Measurements from ENCODE around the gene SNX27.
"Not testable (repeated sequence)": the region's sequence is repeated elsewhere in the genome, so short reads cannot be mapped to it uniquely, and the experiment has no call there.

SNX27 gene

DNA sequence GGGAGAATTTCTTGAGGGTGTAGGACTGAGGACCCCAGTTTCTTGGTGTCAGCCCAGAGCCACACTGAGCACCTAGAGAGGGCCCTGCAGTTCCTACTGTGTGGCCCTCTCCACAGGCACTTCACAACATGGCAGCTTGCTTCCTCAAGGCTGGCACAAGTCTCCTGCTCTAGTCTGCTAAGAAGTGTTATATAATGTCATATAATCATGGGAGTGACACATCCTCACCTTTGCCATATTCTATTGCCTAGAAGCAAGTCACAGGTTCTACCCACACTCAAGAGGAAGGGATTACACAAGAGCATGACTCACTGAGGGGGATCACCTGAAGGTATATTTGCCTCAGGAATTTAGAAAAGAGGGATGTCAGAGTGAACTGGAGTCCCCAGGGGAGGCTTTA lies 5.5 kb upstream of the SNX27 start:
- no peak for DNase-seq

DNA sequence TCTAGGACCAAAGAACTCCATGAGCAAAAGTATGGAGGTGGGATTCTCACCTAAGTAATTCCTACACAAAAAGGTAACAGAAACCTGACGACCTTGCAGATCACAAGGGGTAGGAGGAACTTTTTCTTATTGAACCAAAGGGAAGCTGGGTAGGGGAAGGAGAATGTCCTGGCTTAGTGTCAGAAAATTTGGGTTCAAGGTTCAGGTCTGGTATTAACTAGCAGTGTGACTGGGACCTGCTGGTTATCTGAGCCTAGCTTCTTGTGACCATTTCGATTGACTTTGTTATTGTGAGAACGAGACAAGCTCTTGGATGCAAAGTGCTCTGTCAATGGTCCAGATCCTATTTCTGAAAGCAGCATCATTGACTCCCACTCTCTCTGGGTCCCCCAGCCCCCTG lies 5.0 kb upstream of the SNX27 start:
- no peak for DNase-seq

DNA sequence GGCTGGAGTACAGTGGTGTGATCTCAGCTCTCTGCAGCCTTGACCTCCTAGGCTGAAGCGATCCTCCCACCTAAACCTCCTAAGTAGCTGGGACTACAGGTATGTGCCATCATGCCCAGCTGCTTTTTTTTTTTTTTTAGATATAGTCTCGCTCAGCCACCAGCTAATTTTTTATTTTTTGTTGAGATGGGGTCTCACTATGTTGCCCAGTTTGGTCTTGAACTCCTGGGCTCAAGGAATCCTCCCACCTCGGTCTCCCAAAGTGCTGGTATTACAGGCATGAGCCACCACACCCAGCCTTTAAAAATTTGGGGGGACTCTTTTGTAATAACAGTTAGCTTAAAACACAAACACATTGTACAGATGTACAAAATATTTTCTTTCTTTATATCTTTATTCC lies 1.7 kb upstream of the SNX27 start:
- DNase-seq: no peak

DNA sequence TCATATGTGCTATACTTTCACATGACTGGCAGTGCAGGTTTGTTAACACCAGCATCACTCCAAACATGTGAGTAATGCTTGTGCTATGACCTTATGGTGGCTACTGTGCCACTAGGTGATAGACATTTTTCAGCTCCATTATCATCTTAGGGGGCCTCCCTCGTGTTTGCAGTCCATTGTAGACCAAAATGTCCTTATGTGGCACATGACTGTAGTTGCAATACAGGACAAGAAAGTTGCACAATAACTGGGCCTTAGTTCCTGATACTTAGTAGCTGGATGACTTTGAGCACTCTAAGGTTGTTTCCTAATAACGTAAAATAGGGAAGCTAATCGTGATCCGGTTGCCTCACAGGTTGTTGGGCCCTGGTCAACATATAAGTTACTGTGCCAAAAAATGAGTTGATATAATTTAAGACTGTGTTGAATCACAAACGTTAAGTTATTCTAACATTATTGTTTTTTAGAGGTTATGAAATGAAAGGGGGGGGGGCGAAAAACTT lies 511 bp upstream of the SNX27 start:
- no peak for DNase-seq

DNA sequence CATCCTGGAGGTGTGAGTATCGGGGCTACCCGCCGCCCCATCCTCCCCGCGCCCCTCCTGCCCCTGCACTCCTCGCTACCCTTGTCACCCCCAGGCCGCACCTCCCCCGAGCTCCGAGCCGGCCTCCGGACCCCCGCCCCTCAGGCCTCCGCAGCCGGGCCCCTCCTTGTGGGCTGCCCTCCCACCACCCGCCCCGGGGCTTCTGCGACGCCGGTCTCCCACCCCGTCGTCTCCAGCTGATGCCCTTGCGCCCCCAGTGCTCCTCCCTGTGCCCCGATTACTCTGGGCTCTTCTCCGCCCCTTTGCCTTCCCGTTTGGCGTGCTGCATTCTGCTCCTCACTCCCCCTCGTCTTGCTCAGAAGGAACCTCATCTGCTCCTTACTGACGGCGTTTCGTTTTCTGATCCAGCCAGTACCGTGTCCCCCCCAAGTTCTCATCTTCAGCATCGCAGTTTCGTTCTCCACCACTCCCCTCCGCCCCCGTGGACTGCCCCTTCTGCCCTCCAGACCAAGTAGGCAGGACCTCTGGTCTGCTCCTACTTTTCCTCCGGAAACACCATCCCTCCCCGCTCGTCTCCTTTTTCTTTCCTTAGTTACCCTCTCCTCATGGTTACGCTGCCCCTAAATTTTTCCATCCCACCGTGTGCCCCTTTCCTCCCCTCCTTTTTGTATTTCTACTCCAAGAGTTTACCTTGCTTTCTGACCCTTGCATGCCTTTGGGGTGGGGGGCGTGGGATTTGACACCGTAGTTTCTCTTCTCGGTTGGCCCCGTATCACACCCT lies 841 bp downstream of the SNX27 start:
- DNase-seq: no peak

DNA sequence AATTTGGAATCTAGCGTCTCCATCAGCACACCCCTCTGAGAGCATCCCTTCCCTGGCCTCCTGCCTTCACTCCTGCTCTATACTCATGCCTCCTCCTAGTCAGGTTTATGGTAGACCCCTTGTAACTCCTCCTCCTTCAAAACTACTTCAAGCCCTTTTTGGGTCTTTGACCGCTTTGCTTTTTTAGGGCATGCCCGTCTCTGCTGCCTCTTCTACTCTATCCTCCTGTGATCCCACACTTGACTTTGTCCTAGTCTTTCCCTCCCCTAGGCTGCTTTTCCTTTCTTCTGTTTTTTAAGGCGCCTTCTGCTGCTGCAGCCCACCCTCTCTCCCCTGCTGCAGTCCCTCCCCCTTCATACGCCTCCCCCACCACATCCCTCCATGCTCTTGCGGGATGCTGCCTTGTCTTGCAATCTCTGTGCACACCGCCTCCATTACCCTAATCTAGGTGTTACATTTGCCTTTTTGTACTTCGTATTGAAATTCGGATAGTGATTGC lies 1.5 kb downstream of the SNX27 start:
- no peak for DNase-seq

DNA sequence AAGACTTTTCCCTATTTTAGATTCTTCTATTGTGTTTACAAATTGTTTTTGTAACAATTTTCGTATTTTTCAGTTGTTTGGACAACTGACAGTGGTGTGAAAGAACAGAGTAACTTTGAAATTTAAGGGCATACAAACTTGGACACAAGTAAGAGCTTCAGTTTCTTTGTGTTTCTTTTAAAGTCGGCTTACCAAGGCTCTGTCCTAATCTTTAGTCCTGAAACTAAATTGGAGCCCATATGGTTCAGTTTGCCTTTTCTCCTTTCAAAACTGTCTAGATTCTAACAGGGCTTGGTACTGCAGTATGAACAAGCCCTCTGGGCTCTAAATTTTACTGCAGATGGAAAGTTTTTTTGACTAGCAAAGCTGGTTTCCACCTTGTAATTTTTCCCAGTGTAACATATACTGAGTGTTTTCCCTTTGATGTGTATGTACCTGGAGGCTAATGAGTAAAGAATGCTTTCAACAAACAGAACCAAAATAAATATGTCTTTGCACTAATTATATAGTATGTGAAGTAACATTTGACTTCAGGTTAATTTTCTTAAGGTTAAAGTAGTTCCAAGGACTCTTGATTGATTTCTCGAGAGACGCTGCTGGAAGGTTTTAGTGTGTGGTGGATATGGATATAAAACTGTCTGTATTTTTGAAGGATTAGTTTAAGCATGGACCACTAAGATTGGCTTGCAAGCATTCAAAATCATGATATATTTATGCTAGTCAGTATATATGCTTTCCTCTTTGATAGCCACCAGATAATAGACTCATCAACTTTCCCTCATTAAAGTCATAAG lies 4.1 kb downstream of the SNX27 start:
- no peak for DNase-seq

DNA sequence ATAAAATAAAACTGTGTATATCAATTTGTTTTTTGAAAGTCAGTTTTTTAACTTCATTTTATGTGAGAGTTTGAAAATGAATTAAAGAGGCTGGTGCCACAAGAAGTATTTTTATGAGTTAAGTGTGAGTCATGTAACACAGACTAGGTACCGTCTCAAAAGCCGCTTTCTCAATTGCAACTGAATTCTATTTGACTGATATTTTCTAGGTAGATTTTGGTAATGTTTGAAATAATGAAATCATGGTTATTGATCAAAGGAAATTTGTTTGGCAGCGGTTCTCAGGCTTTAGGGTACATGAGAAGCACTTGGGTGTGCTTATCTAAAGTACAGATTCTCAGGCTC lies 4.6 kb downstream of the SNX27 start:
- DNase-seq: no peak

DNA sequence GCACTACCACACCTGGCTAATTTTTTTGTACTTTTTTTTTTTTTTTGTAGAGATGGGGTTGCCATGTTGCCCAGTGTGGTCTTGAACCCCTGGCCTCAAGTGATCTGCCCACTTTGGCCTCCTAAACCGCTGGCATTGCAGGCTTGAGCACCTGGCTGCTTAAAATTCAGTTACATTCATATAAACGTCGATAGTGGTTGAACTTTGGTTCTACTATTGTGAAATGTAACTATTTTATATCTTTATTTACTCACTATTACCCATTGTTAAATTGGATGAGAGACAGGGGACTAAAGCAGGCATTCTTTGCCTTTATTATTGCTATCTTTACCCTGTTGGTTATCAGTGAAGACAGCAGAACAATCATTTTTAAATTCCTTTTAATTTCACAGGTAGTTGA lies 6.2 kb downstream of the SNX27 start:
- DNase-seq: no peak

DNA sequence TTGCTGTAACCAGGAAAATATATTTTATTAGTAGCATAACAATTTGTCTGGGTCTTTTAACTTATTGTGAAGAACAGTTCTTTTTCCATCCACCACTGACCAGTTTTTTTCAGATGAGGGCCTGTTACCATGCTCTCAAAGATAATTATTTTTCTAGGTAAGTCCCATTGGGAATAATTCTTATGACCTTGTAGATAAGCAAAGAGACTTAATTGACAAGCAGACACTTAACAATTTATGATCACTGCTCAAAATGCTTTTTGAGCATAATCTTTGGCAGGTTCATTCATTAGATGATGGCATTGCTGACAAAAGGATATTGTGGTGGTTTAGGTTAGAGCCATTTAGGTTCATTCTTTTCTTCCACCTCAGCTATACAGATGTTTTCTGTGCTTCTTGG lies 6.6 kb downstream of the SNX27 start:
- no peak for DNase-seq

DNA sequence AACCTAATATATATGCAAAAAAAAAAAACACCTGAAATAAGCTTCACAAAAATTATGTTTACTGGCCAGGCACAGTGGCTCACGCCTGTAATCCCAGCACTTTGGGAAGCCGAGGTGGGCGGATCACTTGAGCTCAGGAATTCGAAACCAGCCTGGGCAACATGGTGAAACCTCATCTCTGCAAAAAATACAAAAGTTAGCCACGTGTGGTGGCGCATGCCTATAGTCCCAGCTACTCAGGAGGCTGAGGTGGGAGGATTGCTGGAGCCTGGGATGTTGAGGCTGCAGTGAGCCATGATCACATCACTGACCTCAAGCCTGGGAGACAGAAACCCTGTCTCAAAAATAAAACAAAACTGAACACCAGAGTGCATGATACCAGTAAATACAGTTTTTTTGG lies 7.1 kb downstream of the SNX27 start:
- DNase-seq: not testable (repeated sequence)

DNA sequence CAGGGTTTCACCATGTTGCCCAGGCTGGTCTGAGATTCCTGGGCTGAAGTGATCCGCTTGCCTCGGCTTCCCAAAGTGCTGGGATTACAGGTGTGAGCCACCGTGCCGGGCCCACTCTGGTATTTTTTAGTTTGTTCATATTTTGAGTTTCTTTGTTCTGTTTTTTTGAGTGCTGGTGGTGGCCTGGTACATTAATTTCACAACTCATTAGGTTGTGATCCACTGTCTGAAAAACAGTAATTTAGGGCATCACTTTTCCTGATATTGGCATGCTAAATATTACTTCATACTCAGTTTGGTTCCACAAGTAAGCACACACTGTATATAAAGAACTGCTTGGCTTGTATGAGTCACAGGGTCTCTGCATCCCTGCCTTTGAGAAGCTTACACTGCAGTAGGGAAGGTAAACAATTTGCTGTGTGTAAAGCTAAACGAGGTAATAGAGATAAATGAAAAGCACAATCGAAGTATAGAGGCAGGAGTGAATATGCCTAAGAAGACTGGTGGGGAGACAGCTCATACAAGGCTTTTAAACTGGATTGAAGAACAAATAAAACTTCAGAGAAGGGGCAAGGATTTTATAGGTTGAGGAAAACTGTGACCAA lies 7.7 kb downstream of the SNX27 start:
- DNase-seq: no peak

DNA sequence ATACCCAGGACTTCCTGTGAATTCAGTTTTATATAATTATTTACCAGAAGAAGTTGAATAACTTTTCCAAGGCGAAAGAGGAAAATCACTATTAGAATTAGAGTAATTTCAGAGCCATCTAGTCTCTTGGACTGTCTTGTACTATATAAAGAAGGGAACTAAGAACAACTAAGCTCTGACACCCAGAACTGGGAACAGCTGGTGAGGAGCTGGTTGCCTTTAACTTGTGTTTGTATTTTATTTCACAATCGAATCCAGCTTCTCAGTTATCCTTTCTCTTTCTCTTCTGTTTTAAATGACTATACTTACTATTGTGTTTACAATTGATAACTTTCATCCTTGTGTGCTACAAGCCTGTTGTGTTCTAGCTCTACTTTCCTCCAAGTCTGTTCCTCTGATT lies 8.4 kb downstream of the SNX27 start:
- DNase-seq: no peak

DNA sequence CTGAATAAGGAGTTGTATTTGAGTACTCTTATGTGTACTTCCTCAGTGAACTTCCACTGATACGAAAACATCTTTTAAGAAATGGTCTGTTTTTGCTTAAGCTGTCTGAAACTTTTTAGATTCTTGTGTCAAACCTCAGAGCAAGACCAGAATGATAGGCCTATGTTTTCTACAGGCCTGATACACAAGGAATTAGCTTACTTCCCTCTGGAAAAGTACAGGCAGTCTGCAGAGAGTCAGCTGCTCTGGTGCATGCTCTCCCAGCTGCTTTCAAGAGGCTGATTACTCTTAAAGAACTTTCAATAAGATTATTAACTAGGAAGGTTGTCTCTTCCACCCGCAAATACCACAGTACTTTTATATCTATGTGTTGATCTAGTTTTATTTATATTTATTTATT lies 9.5 kb downstream of the SNX27 start:
- no peak for DNase-seq

DNA sequence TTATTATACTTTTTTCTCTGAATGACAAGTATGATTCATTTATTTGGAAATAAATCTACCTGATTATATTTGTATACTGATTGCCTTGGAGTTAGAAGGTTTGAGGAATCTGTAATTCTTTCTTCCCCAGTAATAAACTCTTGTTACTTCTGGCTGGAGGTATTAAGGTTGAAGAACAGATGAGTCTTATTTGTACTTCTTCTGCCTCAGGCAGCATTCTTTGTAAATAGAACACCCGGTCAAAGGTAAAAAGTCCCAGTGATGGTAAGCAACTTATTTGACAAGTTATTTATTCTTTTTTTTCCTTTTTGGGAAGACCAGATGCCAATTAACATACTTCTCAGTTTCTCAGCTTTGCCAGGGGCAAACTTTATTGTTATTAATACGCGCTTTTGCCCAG lies 12.9 kb downstream of the SNX27 start:
- DNase-seq: no peak

DNA sequence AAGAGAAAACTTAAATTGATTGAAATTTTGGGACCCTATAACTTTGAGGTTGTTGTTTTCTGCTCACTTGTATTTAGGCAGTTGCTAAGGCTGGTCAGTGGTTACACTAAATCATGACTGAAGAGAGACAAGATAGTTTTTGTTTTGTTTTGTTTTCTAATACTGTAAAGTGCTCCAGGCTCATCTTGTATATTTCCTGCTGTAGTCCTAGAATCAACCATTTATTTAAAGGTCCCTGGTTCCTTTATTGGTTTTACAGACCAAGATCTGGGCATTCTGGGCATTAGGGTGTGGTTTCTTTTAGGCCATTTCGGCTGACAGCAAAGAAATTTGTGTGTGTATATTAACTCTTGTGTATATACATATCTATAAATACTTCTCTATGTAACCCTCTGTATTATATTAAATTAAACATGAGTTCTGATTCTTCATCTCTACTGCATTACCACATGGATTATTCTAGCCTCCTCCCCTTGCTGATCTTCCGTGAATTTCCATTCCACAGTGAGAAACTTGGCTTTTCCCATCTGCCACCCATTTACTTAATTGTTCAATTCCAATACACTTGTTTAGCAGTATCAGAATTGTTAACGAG lies 15.0 kb downstream of the SNX27 start:
- no peak for DNase-seq

DNA sequence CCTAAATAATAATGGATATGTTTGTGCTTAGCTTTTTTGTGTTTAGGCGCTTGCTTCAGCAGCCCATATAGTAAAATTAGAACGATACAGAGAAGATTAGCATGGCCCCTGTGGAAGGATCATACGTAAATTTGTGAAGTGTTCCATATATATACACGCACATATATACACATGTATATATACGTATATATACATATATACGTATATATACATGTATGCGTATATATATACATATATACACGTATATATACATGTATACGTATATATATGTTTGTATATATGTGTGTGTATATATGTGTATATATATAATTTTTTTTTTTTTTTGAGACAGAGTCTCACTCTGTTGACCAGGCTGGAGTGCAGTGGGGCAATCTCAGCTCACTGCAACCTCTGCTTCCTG lies 17.4 kb downstream of the SNX27 start:
- DNase-seq: no peak

DNA sequence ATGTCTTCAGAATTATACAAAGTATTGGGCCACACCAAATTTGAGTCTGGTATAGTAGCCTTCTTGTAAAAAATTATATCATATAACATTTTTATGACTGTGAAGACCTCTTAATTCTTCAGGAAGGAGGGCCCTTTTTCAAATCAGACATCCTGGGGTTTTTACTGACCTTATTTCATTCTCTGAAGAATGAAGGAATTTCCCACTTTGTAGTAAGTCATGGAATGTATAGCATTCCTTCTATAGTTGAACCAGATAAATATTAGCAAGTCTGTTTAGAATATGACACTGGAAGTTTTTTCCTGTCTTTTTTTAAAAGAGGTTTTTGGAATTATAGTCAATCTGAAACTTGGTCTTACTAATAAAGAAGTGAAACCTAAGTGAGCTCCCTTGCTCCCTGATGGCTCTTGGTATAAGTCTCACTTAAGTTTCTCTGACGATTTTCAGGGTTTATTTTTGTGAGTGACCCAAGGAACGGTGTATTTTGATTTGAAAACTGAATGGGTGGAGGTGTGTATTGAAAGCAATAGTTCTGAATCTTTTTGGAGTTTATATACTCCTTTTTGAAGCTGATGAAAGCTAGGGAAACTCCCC lies 23.7 kb downstream of the SNX27 start:
- no peak for DNase-seq

DNA sequence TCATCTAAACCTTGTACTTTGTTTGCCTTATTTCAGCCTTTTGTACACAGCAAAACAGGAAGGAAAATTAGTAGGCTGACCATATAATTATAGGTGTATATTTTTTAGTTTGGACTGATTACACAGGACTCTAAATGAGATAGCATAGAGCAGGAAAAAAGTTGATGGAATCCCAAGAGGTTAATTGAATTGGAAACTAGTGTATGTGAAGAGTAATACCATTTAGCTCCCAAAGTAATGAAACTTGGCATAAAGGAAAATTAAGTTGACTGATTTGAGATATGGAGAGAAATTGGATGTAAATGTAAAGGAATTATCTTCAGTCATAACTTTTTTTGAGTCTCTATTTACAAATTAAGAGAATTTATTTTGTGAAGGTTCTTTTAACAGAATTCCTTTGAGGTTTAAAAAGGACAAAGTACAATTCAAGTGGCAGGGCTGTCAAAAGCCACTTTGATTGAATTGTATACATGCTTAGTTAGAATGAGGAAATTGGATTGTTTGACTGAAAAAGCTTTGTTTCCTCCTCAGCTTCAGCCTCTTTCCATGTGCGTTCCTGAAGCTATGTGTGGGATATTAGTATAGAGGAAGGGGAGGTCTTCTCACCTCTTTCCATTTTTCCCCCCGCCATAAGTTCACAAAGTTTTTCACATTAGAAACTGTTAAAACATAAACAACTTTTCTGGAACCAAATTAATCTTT lies 26.4 kb downstream of the SNX27 start:
- DNase-seq: no peak

DNA sequence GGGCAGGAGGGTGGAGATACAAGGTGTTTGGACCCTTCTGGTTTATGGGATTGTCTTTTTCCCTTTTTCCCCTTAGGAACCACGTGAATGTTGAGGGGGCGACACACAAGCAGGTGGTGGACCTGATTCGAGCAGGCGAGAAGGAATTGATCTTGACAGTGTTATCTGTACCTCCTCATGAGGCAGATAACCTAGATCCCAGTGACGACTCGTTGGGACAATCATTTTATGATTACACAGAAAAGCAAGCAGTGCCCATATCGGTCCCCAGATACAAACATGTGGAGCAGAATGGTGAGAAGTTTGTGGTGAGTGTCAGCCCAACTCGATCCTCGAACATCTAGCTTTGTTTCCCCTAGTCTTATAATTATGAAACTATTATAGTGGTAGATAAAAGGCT lies 27.0 kb downstream of the SNX27 start:
- DNase-seq: no peak

DNA sequence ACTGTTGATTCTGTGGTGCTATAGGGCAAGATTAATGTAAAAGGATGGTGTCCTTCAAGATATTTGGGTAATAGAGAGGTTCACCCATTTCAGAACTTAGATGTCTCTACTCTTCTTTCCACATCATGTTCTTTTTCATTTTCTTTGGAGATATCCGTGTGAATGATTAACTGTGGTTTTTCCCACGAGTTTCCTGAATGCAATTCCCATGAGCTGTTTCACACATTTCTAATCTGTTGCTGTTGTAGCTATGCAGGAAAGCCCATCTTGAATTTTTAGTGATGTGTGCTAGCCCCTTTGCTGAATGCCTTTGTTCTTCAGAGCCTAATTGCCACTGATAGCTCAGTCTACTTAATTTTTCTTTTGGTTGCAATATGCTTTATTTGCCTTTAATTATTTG lies 27.6 kb downstream of the SNX27 start:
- DNase-seq: no peak

DNA sequence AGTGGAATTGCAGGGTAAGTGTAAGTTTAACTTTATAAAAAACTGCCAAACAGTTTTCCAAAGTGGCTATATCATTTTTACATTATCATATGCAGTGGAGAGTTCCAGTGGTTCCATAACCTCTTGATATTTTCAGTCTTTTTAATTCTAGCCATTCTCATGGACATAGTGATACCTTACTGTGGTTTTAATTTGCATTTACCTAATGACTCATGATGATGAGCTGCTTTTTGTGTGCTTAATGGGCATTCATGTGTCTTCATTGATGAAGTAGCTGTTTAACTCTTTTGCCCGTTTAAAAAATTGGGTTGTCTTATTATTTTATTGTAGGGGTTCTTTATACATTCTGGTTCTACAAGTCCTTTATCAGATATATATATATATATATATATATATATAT lies 29.4 kb downstream of the SNX27 start:
- no peak for DNase-seq

All from activated CD4-positive, CD25-positive, alpha-beta regulatory T cell treated with anti-CD3 and anti-CD28 coated beads, Interleukin-2, amount 50 U/mL, for 72 hours (primary cell).